Middle frontal gyrus (tissue), 1 donor: ENCODE measurements around the gene AQP1.

Experiments
- DNase-seq: peaks from one replicate; pipeline ENCODE4 v3.0.0-alpha.2; 2015; ENCODE audit warnings: low spot score; ENCODE audit errors: extremely low spot score

Gene AQP1

DNA sequence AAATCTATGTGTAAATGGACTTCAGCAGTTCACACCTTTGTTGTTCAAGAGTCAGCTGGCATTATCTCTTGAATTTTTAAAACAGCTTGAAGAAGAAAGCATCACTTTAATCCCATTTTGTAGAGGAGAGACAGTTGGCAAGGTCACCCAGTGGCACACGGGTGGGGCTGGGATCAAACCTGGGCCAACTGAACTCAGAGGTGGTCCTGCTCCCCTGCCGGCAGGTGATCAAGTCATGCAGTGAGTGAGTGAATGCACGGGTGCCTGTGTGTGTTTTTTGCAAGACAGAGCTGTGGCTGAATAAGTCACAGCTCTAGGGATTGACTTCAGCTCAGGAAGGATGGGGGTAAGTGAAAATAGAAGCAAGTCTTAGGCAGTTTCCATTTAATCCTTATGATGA lies 61.6 kb downstream of the AQP1 start:
- DNase-seq = no peak

DNA sequence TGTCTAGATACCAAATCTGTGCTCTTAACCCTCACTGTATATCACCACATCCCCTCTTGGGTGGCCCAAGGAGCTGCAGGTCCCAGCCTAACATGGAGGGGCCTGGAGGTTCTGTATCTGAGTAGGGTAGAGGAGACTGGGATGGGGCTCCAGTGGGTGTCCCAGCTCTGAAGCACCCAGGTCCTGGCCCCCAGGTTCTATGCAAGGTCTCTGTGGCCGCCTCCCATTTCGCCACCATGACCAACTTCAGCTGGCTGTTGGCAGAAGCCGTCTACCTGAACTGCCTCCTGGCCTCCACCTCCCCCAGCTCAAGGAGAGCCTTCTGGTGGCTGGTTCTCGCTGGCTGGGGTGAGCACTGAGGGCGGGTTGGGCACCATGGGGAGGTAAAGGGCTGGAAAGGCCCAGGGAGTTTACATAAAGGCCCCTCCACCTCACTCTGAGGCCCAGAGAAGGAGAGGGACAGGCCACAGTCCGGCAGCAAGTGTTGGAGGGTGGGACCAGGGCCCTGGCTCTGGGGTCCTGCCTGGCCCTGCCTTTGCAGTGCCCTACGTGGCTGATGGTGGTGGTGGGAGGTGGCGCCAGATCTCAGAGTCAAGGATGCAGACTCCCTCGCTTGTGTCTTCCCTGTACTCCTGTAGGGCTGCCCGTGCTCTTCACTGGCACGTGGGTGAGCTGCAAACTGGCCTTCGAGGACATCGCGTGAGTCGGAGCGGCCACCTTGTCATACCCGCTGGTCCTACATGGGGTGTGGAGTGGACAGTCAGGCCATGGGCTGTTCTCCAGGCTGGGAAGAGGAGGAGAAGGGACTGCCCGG lies 62.3 kb downstream of the AQP1 start:
- DNase-seq = no peak

DNA sequence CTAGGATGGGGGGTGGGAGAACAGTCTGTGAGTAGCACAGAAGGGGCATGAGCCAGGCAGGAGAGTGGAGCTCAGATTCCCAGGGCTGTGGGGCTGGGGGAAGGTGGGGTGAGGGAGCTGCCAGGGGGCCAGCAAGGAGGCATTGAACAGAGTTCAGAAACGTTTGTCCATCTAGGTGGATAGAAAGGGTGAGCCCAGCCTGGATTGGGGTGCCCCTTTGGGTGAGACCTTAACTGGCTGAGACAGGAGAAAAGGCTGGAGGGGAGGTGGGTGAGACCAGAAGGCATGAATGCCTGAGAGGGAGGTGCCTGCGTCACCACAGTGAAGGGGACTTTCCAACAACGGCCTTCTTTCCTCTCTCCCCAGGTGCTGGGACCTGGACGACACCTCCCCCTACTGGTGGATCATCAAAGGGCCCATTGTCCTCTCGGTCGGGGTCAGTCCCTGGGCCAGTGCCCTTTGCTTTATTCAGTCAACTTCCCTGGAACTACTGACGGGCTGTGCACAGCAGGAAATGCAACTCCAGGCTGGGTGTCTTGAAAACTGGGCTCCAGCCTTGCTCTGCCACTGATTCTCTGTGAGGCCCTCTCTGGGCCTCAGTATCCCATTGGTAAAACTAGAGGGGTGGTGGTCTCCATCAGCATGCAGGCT lies 63.1 kb downstream of the AQP1 start:
- no peak for DNase-seq
